ENCODE data around the gene PPP1R15B. TPM values are rescaled to one million over a fixed set of nuclear protein-coding genes. Genes with fewer than 3 reads are reported as not detected.

PPP1R15B gene
- polyA plus RNA-seq, 2 of the 4 experiments (the other 2 are of a cell fraction): 26.9 to 51.9 TPM

- Histone ChIP-seq H3K9me3 (no peaks in the 10 kb centered on the region), H3K4me3 (no peak overlapping the region), H3K4me1 (peaks cover 28% of the 10 kb centered on the region), H3K27ac (no peak overlapping the region), H3K4me2 (no peak overlapping the region)
- ChIA-PET POLR2A (no interaction called here), CTCF (interaction anchor here (1.2 to 18.2 kb wide), 7 partner anchors 11 to 81 kb away, joined by 3 to 530 read pairs (median 18); partner anchors contain the start of gene PIK3C2B)
- no peak for ATAC-seq
- TF ChIP-seq NFE2L2 (conservative IDR thresholded peaks at IDR 0.05; ENCODE audit: low read length): no peak
- TF ChIP-seq TP53 (CRISPR knock-in tag; IDR thresholded peaks at IDR 0.05): no peak
- no peak for TF ChIP-seq E2F6 (IDR thresholded peaks at IDR 0.05; ENCODE audit: borderline replicate concordance, low read depth)
- TF ChIP-seq PBX3 (IDR thresholded peaks at IDR 0.05): no peak
- TF ChIP-seq GATA3 (IDR thresholded peaks at IDR 0.05; ENCODE audit: borderline replicate concordance): no peak
- no peak for TF ChIP-seq EP300 (IDR thresholded peaks at IDR 0.05)
- no peak for TF ChIP-seq ELK1 (IDR thresholded peaks at IDR 0.05; ENCODE audit: low read depth, low read length)
- no peak for TF ChIP-seq ZNF302 (CRISPR knock-in tag; IDR thresholded peaks at IDR 0.05)
- no peak for TF ChIP-seq KDM1A (IDR thresholded peaks at IDR 0.05; ENCODE audit: low read depth)
- no peak for TF ChIP-seq CHD4 (IDR thresholded peaks at IDR 0.05; ENCODE audit: borderline replicate concordance)
- TF ChIP-seq REST (IDR thresholded peaks at IDR 0.05): no peak
- TF ChIP-seq EHF (CRISPR knock-in tag; IDR thresholded peaks at IDR 0.05): no peak
- TF ChIP-seq CHD2 (IDR thresholded peaks at IDR 0.05; ENCODE audit: low read length, partially characterized antibody): no peak
- TF ChIP-seq PHF8 (IDR thresholded peaks at IDR 0.05; ENCODE audit: borderline replicate concordance, low read depth): no peak
- TF ChIP-seq POLR2AphosphoS2 (conservative IDR thresholded peaks at IDR 0.05; ENCODE audit: low read length): no peak
- no peak for TF ChIP-seq KDM5A (IDR thresholded peaks at IDR 0.05)
- FAIRE-seq: no peak
- 69% methylated on average over 8 of the region's 11 CpGs for WGBS (ENCODE audit: missing lambda C conversion rate)
- no peak for DNase-seq (ENCODE audit: low read depth in 1 of 2, low spot score in 1 of 2)
Observed at GRCh38 chr1:204443871-204444581, 32.4 kb upstream of the PPP1R15B start.

- POLR2A ChIA-PET: no interaction called here
- DNase-seq (ENCODE audit: low read depth in 1 of 2, low spot score in 1 of 2): no peak
- FAIRE-seq: no peak
- 91% methylated on average over 8 of the region's 8 CpGs for WGBS (ENCODE audit: missing lambda C conversion rate)
- Histone ChIP-seq H3K9me3 (no peaks in the 10 kb centered on the region), H3K27ac (no peak overlapping the region), H3K4me2 (no peak overlapping the region), H3K4me1 (peaks cover 28% of the 10 kb centered on the region), H3K4me3 (no peak overlapping the region)
- CTCF ChIA-PET: interaction anchor here (1.0 to 18.2 kb wide), 6 partner anchors 10 to 364 kb away, joined by 3 to 530 read pairs (median 6); partner anchors contain the start of gene PIK3C2B
- no peak for TF ChIP-seq CEBPB (IDR thresholded peaks at IDR 0.05)
- TF ChIP-seq BCL3 (IDR thresholded peaks at IDR 0.05): no peak
- TF ChIP-seq CHD2 (IDR thresholded peaks at IDR 0.05; ENCODE audit: low read length, partially characterized antibody): no peak
- no peak for TF ChIP-seq ATOH8 (CRISPR knock-in tag; IDR thresholded peaks at IDR 0.05; ENCODE audit: low read depth)
- no peak for TF ChIP-seq TFCP2L1 (CRISPR knock-in tag; IDR thresholded peaks at IDR 0.05)
- no peak for ATAC-seq
Observed at GRCh38 chr1:204443260-204443619, 31.6 kb upstream of the PPP1R15B start.

All from A549 (cell line).